Stimulated activated CD4-positive, alpha-beta T cell treated with anti-CD3 and anti-CD28 coated beads, Interleukin-15, amount 100 ng/mL, for 48 hours (primary cell): Measurements from ENCODE around the gene RBMS3.
"Not testable (repeated sequence)": the region's sequence is repeated elsewhere in the genome, so short reads cannot be mapped to it uniquely, and the experiment has no call there.

ENCODE experiments used
- DNase-seq, 2 donors: peaks; one replicate each; pipeline ENCODE4 v3.0.0-alpha.2; 2020; ENCODE audit warnings: low read depth in 2 of 2

The RBMS3 gene

DNA sequence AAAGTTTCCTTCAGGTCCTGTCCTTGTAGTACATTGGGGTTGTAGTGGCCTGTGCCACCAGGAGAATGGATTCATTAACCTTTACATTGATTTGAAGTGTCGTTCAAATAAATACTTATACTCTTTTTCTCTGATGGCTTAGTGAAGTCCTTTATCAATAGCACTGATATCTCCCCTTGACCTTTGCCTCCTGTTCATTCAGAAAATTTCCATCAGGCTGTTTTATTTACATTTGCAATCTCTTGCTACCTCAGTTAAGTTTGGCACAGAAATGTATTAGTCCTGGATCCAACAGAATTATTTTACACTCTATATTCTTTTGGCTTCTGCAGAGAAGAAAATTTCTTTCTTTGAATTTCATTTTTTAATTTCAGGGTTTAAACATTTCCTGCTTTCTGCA, 497.0 kb downstream of the RBMS3 start:
- DNase-seq, result no peak

DNA sequence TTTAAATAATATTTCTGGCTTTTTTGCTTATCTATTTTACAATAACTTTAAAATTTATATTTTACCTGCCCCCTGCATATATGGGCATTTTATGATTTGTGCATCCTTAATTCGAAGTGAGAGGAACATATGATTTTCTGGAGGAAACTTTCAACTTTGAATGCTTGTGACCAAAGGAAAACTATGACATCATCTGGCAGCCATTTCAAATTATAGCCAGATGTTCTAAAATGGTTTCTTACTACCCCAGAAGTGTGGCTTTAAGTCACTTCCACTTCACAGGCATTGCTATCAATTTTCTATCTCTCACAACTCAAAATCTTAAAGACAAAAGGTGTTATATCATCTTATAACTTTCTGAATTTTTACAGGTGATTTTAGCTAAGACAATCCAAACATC, 508.8 kb downstream of the RBMS3 start:
- no peak for DNase-seq

DNA sequence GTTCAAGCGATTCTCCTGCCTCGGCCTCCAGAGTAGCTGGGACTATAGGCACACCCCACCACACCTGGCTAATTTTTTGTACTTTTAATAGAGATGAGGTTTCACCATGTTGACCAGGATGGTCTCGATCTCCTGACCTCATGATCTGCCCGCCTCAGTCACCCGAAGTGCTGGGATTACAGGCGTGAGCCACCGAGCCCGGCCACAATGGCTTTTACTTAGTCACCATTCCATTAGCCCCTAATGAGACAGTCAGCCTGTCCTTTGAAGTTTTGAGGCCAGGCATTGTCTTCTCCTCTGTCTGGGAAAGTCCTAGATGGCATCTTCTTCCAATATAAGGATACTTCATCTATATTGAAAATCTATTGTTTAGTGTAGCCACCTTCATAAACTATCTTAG, 515.9 kb downstream of the RBMS3 start:
- no peak for DNase-seq

DNA sequence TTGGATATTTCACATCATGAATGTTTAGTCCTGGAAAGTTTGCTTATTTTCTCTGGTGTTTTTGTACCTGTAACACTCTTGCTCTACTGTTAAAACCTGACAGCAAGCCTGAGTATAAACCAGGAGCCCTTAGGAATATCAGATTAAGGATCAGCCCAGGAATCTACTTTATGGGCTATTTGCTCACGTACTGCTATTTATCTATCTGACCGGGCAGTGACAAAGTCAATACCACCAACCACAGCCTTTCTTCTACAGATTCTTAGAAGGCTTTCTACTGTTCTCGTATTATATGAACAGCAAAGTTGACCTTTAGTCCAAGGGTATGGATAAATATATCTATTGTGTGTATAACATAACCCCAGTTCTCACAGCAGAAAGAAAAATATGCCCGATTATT, 521.2 kb downstream of the RBMS3 start:
- DNase-seq, result no peak

DNA sequence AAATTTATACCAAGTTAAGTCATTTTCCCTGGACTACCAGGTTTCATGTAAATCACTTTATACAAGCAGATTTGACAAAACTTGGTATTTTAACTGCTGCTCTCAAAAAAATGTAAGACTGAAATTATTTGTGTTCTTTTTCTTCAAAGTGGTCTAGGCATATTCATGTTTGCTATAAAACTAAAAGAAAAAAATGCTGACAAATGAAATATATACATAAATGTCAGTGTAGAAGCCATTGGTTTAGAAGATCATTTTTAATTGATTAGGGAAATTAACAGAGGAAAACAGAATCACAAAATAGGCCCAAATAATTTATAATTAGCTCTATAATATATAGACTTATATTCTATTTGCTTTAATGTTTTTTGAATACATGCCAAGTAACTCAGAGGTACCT, 523.2 kb downstream of the RBMS3 start:
- DNase-seq, result no peak

DNA sequence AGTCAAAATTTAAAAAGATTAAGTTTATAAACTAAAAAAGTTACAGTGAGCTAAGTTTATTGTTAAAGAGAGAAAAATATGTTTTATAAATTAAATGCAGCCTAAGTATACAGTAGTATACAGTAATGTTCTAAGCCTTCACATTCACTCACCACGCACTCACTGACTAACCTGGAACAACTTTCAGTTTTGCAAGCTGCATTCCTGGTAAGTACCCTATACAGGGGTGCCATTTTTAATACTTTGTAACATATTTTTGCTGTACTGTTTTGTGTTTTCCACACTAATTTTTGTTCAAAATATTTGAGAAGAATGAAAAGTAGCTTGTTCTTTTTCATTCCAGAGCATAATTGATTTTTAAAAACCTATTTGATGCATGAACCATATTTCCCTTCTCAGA, 524.9 kb downstream of the RBMS3 start:
- no peak for DNase-seq

DNA sequence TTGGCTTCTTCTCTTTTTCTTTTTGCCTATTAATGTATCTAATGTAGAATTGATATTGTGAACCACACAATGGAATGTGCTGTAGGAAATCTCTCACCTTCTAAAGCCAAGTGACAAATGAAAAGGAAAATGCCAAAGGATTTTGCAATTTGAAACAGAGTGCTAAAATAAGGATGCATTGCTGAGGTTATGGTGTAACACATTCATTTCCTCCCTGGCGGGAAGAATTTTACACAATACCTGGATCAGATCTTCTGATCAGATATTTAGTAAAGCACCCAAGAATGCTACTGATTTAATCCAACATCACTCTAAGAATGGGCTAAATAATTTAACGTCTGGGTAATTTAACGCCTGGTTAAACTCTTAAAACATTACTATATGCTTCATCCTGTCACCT, 527.5 kb downstream of the RBMS3 start:
- not testable (repeated sequence) for DNase-seq

DNA sequence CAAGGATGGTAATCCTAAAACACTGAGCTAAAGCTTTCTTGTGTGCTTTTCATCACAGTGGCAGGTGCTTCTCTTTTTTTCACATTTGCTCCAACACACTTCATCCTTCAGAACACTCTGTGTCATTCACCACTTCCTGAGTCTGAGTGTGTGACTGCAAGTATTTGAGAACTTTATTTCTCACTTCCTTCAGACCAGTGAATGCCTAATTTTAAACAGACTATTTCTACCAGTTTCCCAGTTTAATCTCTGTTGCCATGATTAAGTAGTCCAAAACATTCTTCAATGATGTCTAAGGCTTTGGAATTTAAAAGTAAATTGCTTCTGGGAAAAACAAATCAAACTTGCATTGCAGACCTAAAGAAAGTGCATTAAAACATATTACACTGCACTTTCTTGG, 541.2 kb downstream of the RBMS3 start:
- DNase-seq, result no peak

DNA sequence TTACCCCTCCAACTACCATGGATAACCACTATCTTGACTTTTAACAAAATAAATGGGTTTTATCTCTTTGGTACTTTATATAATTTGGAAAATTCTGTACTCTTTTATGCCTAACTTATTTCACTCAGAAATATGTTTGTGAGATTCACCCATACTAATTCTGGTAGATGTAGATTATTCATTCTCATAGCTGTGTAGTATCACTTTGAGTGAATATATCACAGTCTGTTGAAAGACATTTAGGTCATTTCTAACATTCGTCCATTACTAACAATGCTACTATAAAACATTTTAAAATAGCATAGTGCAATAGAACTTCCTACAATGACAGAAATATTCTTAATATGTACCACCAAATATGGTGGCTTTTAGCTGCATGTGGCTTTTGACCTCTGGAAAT, 542.4 kb downstream of the RBMS3 start:
- DNase-seq, result no peak

DNA sequence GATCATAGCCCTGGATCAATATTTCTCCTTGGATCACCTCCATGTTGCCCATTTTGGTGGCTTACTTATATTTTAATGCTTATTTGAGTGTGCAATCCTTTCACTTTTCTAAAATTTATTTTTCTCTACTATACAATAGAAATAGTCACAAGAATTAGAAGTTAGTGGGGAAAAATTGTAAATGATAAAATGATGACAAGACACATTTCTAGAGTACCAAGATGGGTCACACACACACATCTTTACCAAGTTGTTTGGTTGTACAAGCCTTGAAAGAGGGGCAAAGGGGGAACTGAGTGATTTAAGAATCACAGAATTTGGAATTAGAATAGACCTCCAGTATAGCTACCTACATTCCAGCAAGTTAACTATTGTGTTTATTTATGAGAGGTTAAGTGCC, 545.8 kb downstream of the RBMS3 start:
- DNase-seq, result no peak

DNA sequence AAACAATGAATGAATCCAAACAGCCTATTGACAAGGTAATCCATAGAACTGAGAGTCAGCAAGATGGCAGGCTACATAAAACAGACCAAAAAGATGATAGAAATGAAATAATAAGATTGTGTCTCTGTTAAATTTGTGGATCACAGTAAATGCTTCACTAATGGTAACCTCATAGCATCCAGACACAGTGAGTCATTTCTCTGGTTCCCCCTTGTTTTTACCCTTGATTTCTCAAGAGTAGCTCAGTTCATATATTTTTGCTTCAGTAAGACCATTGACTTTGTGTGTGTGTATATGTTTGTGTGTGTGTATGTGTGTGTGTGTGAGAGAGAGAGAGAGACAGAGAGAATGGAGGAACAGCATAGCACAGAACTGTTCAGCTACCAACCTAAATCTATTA, 546.9 kb downstream of the RBMS3 start:
- no peak for DNase-seq

DNA sequence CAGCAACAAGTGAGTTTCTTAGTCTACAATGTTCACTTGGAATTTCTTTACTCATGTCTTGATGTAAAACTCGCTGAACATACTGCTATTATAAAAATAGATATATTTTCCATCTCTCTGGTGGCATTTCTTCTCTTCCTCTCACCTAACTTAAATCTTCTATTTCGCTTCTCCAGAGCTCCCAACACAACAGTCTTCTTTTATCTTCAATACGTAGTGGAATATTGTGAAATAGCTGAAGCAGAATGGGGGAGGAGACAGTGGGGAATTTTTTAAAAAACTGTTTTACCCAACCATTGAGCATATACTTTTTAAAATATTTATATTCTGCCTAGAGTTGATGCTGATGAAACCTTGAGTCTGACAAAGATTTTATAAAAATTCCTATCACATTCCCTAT, 548.5 kb downstream of the RBMS3 start:
- no peak for DNase-seq

DNA sequence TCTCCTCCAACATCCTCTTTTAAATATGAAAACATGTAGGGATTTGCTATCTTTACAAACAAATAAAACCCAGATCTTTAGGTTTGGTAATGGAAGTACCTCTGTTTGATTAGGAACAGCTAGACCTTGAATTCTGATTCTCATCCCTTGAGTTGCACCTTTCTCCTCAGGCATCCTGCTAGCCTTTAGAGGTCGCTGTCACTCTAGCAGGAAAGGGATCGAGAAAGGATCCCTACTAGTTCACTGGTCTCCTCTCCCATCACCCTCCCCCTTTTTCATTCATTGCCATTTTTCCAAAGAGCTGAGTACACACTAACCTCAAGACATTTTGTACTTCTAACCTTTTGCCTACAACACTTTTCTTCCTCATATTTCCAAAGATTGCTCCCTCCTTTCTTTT, 569.8 kb downstream of the RBMS3 start:
- no peak for DNase-seq

DNA sequence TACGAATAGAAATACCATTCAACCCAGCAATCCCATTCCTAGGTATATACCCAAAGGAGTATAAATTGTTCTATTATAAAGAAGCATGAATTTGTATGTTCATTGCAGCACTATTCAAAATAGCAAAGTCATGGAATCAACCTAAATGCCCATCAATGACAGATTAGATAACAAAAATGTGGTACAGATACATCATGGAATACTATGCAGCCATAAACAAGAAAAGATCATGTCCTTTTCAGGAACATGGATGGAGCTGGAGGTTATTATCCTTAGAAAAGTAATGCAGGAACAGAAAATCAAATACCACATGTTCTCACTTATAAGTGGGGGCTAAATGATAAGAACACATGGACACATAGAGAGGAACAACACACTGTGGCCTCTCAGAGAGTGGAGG, 571.9 kb downstream of the RBMS3 start:
- DNase-seq, result no peak

DNA sequence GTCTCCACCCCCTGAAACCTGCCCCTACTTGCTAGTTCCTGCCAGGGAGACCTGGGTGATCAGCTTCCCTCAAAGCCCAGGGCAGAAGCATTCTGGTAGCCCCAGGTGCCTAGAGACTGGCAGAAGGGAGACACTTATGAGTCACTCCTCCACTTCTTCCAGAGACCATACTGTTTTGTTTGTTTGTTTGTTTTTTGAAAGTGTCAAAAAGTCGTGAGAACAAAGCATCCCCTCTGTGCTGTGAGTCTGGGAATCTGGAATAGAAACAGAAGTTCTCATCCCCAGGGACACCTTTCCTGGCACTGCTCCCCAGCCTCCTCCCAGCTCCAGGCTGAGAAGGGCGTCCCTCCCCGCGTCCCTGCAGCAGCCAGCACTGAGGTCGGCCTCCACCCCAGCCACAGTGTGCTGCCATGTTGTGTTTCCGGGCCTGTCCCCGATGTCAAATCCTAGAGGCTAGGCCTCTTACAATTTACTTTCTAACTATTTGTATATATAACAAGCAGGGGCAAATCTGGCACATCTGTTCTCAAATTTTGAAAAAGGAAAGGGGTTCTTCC, 573.0 kb downstream of the RBMS3 start:
- DNase-seq, result no peak

DNA sequence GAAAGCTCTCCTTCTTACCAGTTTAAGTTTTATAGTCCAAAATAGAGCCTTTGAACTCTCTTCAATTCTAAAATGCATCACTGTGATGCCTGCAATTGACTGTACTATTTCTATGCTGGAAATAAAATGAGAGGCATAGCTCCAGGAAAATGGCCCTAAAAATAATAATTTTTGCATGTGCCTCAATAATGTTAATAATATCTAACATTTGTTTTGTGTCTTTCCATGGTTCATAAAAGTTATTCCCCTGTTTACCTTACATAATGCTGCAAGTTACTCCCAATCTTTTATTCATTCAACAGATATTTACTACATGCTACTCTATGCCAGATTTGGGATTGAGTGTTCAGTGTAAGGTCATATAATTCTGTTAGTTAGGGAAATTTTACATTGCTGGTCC, 574.0 kb downstream of the RBMS3 start:
- no peak for DNase-seq

DNA sequence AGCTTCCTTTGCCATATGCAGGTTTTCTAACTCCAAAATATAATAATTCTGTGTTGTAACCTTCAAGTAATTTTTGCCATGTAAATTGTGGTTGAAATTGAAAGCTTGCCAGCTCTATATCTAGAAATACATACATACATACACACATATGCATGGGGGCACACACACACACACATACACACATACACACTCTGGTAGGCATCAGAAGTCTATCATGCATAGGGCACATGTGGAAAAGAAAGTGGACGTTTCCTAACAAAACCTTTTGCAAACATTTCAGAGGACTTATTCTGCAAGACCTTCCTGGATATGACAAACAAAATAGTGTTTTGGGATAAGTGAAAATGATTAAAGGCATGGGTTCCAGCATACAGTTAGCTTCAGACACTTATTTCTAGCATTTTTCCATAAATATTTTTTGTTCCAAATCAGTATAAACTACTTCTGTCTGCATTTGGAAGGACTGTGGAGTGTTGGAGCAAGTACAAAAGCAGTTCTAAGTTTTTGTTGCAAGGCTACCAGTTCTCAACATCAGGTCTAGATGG, 578.9 kb downstream of the RBMS3 start:
- DNase-seq, result no peak

DNA sequence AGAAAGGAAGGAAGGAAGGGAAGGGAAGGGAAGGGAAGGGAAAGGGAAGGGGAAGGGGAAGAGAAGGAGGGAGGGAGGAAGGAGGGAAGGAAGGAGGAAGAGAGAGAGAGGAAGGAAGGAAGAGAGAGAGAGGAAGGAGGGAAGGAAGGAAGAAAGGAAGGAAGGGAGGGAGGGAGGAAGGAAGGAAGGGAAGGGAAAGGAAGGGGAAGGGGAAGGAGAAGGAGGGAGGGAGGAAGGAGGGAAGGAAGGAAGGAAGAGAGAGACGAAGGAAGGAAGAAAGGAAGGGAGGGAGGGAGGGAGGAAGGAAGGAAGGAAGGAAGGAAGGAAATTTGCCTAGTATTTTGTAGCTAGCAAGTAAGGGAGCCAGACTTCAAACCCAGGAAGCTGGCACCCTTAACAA, 583.9 kb downstream of the RBMS3 start:
- DNase-seq, result no peak

DNA sequence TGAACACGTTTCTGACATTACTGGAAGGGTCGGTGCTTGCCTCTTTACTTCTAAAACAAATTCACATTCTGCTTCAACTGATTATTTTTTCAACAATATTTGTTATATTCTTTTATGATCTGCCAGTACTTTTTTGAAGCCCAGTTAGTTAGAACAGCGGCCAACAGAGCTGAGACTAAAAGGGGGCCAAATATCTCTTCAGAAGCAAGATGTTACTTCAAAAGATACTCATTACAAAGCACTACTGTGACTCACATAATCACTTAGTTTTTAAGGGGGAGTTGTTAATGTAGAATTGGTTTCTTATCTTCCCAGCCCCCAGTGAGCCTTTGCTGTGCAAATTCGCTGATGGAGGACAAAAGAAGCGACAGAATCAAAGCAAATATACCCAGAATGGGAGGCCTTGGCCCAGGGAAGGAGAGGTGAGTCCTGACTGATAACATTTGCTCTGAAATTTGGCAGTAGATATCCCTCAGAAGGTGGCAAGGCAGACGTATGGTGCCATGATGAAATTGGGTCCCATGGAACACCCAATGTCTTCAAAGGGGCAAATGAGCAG, 587.8 kb downstream of the RBMS3 start:
- DNase-seq, result no peak

DNA sequence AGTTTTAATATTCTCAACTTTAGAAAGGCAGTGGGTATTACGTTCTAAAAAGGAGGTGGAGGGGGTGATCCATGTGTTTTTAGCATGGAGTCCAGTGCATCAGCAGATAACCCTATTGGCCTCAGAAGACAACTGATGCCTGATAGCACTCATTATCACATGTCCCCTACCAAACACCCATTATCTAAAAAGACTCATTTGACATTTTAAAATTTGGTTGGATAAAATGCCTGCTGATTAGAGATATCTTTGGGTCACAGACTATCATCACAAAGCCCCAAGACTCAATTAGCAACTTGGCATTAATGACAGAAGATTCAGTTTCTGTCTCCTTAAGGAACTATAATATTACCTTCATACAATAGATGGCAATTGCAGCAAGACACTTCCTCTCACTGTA, 589.3 kb downstream of the RBMS3 start:
- DNase-seq, result no peak

DNA sequence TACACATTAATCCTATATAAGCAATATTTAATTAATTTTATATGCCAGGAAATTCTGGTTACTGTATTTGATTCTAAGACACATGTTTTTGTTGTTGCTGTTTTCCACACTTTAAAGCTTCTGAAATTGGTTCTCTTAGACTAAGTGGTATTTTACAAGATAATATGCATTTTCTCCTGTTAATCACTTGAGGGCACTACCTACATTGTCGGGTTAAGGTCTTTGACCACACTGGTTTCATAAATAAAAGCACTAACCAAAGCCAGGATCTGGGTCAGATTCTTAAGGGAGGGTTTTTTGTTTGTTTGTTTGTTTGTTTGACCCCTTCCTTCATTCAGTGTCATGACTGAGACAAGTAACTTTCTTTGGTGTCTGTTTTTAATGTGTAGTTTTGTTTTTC, 590.2 kb downstream of the RBMS3 start:
- DNase-seq, result no peak

DNA sequence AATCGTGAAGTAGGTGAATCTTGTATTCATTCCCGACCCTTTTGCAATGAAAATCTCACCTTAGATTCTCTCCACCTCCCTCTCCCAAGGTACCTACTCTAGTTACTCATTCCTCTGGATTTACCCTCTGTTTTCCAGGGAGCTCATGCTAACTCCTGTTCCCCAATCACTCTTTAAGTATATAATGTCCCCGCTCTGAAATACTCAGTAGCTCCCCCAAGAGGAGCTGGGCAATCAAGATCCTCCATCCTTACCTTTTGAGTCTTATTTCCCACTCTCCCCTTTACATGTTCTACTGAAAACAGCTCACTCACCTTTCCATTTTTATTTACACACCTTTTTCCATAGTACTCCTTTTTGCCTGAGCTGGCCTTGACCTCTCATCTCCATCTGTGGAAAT, 599.9 kb downstream of the RBMS3 start:
- DNase-seq, result no peak

DNA sequence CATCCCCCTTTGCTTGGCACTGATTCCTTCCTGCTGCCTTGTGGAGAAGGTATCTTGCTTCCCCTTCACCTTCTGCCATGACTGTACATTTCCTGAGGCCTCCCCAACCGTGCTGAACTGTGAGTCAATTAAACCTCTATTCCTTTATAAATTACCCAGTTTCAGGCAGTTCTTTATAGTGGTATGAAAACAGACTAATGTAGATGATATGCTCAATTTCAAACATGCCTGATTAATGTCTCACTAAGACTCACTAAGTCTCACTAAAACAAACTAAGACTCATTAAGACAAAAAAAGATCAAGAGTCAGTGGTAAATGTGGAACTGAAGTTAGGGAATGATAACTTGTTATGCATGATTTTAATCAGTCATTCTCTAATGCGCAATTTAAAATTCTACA, 606.6 kb downstream of the RBMS3 start:
- DNase-seq, result no peak

DNA sequence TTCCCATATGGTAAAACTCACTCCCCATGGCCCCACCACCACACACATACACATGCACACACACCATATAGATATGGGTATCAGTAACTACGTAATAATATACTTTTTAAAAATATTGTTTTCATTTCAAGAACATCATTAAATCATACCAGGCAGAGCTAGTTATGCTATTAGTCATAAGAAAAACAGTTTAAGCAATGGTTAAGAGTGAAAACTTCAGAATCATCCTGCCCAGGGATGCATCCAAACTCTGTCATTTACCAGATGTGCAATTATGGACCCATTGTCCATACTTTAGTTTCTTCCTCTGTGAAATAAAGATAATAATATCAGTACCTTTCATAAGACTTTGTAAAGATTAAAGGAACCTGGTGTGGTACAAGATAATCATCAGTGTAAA, 608.3 kb downstream of the RBMS3 start:
- no peak for DNase-seq
